Transverse colon (tissue), 4 donors: ENCODE results near the gene ANLN.
A peak's percentile ranks its signal among the peaks of the same experiment; 100 is the strongest.

Experiments used
- CTCF ChIP-seq, 5 experiments: fragments of 200-600 bp in 3 of 5; fragments of 450-650 bp in 2 of 5; sonication (generic) in 3 of 5; IDR thresholded peaks; 1 replicate in 2 of 5; 2 replicates in 3 of 5; pipeline ENCODE4 v1.5.1; 2016 to 2017; ENCODE audit warnings: antibody characterized with exemption in 5 of 5, inconsistent platforms in 3 of 5, mild to moderate bottlenecking in 2 of 5, moderate library complexity in 1 of 5
- EP300 ChIP-seq: sonication (generic); formaldehyde crosslinking; IDR thresholded peaks from one replicate; pipeline ENCODE4 v1.6.1; 2017; ENCODE audit warnings: antibody characterized with exemption, low read depth
- POLR2A ChIP-seq: fragments of 450-650 bp; IDR thresholded peaks from one replicate; pipeline ENCODE4 v1.6.1; 2016; ENCODE audit warnings: antibody characterized with exemption, mild to moderate bottlenecking, moderate library complexity
- POLR2AphosphoS5 ChIP-seq, 3 donors: sonication (generic); formaldehyde crosslinking; IDR thresholded peaks; one replicate each; pipeline ENCODE4 v1.6.1; 2016; ENCODE audit warnings: antibody characterized with exemption in 3 of 3

GRCh38 chr7:36487756-36488336 is 98.2 kb downstream of the ANLN start:
- TF ChIP-seq POLR2A: no peak
- TF ChIP-seq EP300: no peak
- no peak for TF ChIP-seq POLR2AphosphoS5 (IDR thresholded peaks at IDR 0.05)
- TF ChIP-seq CTCF (IDR thresholded peaks at IDR 0.05): peak; percentile 51 to 80 (median 66)
